Fibroblast of skin of right quadriceps (primary cell): Measurements from ENCODE around the gene OR2J1.
"Not testable (repeated sequence)": the region's sequence is repeated elsewhere in the genome, so short reads cannot be mapped to it uniquely, and the experiment has no call there.

Source experiments
- DNase-seq: peaks from one replicate; pipeline ENCODE4 v3.0.0-alpha.2; 2013

The OR2J1 gene

DNA sequence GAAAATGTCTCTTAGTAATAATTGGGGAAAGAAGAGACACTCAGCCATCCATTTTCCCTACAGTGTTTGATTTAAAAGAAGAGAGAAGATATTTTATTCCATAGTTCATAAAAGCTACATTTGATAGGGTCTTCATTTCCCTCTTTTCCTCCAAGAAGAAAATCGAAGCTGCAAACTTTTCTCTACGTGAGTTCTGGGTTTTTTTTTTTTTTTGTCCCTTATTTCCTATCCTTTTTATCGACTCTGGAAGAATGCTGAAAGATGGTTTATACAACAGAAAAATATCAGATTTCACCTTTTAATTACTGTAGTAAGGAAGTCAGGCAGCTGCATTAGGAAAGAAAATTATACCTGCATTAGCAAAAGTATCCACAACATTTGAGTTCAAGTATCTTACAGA, at the start of gene OR2J1:
Gene OR2J1 (plus strand): TSS at position 301 of the 400 bp plus-strand sequence. CDS start 1,453 bp downstream, outside the sequence.
- DNase-seq = no peak

DNA sequence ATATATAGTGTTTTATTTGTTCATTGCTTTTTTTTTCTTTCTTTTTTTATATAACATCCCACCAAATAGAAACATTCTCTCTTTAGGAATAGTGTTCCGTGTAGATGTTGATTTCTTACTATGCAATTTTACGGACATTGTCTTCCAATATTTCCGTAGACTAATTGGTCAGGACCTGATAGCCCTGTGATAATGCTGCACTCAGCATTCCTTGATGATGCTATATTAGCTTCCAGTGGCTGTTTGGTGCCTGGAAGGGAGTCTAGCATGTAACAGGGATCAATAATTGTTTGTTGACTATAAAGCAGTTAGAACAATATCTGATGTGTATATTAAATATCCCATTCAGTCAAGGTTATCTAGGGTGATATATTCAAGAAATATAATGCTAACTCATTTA, 47.6 kb upstream of the OR2J1 start:
- no peak for DNase-seq

DNA sequence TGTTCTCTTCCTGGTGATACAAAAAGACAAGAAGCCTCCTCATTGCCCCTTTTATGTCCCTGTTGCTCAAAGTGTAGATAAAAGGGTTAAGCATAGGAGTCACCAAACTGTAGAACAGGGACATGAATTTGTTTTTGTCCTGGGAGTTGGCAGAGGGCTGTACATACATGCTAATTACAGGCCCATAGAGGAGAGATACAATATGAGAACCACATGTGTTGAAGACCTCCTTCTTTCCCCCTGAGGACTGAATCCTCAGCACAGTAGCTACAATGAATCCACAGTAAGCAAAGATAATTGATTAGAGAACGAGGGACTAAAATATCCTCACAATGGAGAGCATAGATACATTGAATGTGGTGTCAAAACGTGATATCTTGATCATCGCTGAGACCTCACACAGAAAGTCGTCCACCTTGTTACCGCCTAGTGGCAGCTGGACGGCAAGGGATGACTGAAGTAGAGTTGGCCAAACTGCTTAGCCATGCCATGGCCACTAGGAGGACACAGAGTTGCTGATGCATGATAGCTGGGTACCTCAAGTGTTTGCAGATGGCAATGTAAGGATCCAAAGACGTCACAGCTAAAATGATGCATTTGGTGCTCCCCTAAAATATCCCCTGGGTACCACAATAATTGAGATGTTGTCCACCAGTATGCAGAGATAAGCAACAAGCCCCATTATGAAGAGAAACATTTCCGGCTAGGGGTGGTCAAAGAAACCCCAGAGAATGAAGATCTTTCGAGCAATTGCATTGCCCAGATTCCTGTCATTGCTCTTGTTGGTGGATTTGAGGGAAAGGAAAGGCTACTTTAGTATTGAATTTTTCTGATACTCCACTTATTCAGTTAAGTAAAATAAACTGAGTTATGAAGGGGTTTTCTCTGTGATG, 27.2 kb upstream of the OR2J1 start:
- no peak for DNase-seq

DNA sequence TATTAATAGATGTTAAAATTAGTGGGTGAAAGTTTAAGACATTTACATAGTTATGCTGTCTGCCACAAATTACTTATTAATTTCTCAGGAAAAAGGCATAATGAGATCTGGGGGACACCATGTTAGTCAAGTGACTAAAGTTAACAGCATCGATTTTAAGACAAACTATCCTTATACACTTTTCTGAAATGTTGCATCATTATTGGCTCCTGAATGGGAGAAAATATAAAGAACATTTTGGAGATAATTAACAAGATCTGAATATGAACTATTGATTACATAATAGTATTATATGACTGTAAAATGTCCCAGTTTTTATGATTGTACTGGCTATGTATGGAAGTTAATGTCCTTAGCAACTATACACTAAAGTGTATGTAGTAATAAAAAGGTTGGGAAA, 20.1 kb upstream of the OR2J1 start:
- DNase-seq = no peak

DNA sequence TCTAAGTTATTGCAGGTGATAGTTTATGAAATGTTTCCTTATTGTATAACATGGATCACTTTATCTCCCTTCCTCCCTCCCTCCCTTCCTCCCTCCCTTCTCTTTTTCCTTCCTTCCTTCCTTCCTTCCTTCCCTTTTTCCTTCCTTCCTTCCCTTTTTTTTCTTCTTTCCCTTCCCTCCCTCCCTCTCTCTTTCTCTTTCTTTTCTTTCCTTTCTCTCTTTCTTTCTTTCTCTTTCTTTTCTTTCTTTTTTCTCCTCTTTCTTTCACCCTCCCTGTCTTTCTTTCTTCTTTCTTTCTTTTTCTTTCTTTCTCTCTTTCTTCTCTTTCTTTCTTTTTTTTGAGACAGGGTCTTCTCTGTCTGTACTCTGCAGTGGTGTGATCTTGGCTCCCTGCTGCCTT, 18.0 kb upstream of the OR2J1 start:
- no peak for DNase-seq

DNA sequence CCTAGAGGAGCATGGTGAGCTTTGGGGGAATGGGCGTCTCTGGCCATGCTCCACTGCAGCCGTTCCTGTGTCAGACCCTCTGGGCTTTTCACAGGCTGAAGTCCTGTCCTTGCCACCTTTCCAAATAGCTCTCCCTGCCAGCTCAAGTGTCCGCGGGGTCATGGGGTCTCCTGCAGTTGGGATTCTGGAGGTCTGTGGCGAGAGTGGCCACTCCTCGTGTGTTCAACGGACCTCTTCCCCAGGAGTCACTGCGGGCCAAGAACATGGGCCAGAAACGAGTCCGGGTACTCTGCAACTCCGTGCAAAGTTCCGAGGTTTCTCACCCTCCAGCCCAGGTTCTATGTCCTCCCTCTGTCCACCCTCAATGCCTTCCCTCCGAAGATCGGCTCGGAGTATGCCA, 16.8 kb upstream of the OR2J1 start:
- no peak for DNase-seq

DNA sequence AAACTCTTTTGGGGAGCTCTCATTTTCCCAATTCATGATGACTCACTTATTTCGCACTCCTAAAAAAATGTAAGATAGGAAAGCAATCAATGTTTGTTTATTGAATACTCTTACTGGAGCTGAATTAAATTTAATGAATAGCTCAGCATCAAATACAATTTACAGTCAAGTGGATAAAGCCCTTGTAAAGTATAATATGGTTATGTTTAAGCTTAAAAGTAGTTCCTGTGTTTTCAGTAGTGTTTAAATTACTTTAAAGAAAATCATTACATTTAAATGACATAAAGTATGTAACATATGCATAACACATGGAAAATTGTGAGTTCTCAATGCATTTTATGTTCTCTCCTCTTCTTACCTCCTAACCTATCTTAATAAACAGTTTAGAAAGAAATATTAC, 12.1 kb upstream of the OR2J1 start, which contains the start of gene OR2B3:
Gene OR2B3 (minus strand): TSS at position 101 of the 400 bp plus-strand sequence. CDS start 65 bp downstream, at position 36.
- no peak for DNase-seq

DNA sequence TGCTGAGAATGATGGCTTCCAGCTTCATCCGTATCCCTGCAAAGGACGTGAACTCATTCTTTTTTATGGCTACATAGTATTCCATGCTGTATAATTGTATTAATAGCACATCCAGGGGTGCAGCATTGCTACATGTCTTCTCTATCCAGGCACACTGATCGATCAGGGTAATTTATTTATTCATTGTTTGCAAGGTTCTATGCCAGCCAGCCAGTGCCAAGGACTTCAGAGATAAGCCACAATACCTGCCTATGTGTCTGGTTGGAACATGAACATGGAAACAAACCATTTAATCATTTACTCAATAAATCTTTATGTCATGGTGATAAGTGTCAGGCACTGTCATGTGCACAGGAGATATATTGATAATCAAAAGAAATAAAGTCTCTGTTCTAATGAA, 6.3 kb upstream of the OR2J1 start:
- no peak for DNase-seq

DNA sequence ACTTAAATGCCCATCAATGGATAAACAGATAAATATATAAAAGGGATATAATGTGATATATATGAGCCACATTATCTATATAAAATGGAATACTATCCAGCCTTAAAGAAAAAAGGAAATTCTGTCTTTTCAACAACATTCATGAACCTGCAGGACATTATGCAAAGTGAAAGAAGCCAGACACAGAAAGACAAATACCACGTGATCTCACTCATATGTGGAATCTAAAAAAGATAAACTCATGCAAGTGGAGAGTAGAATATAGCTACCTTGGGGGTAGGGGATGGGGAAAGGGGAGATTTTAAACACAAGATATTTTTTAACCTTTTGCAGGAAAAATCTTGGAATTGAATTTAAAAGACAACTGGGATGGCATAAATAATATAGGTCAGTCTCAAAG, 1.5 kb upstream of the OR2J1 start:
- DNase-seq = no peak

DNA sequence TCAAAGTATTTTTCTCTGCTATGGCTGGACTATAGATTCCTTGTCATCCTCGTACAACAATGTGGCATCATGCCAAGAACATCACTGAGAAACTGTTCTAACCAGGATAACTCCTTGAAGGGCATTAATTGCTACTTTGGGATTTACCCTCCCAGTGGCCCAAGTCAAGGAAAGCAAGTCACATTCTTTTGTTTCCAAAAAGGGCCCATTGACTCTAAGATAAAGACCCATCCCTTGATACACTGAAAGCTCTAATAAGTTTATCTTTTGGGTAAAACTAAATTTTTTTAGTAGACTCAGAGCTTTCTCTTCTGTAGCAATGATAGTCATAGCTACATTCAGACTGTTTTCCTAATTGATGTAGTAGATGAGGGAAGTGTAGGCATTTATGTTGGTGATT, 8.5 kb downstream of the OR2J1 start, which contains the start of gene OR2J3:
Gene OR2J3 (plus strand): TSS at position 301 of the 400 bp plus-strand sequence. CDS start 3,833 bp downstream, outside the sequence.
- DNase-seq = no peak

DNA sequence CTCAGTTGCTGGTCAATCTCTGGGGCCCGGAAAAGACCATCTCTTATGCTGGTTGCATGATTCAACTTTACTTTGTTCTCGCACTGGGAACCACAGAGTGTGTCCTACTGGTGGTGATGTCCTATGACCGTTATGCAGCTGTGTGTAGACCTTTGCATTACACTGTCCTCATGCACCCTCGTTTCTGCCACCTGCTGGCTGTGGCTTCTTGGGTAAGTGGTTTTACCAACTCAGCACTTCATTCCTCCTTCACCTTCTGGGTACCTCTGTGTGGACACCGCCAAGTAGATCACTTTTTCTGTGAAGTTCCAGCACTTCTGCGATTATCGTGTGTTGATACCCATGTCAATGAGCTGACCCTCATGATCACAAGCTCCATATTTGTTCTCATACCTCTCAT, 12.8 kb downstream of the OR2J1 start:
- no peak for DNase-seq

DNA sequence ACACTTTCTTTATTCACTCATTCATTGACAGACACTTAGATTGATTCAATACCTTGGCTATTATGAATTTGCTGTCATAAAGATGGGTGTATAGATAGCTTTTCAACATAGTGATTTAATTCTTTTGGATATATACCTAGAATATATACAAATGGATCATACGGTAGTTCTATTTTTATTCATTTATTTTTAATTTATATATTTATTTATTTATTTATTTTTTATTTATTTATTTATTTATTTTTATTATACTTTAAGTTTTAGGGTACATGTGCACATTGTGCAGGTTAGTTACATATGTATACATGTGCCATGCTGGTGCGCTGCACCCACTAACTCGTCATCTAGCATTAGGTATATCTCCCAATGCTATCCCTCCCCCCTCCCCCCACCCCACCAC, 15.7 kb downstream of the OR2J1 start:
- DNase-seq = not testable (repeated sequence)

DNA sequence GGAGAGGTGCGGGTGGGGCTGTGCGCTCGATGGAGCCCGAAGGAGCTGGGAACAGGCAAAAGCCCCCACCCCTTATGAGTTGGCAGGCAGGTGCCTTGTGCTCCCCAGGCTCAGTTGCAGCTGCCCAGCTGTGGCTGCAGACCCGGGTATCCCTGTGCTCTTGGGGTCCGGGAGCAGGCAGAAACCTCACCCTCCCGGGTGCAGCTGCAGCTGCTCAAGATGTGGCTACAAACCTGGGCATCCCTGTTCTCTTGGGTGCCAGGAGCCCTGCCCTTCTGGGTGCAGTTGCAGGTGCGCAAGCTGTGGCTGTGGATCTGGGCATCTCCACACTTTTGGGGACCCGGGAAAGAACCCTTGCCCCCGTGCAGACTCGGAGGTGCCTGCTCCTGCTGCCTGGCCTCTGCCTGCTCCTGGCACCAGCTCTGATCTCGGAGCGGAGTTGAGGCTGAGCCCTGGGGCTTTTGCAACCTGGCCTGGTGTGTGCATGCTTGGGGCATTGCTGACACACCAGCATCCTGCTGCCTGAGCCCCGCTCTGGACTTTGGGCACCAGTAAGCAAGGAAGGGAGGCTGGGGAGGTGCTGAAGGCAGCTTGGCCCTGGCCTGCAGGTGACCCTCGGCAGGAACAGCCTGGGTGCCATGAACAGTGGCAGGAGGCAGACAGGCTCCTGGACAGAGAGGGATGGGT, 30.2 kb downstream of the OR2J1 start:
- DNase-seq = no peak

DNA sequence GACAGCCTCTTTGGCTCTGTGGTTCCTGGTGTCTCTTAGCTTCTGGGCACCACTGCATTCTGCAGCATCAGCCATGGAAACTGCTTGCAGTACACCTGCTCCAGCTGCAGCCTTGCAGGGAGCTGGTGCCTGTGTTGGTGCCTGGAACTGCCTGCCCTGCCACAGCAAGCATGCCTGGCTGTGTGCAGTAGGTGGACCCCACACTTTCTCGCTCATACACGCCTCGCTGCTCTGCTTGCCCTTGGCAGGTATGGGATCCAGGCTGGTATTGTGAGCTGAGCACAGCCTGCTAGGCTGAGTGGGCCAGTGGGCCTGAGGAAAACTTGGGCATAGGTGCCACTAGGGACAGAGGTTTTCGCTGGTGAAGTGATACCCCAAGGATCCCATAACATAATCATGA, 31.4 kb downstream of the OR2J1 start:
- no peak for DNase-seq

DNA sequence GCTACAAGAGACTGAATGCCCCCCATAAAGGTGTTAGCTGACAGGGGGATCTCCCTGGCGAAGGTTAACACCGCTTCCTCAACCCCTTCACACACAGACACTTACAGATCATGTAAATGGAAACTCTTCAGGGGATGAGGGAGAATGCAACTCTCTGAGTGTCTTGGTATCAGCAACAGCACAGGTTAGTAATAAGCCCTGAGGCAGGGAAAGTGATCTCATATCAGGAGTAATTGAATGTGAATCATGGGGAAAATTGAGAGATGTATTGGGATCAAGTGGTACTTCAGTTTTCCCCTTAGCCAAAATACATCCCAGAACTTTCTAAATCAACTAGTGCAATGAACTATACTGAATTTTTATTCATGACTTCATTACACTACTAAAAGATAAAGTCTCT, 32.4 kb downstream of the OR2J1 start:
- DNase-seq = no peak

DNA sequence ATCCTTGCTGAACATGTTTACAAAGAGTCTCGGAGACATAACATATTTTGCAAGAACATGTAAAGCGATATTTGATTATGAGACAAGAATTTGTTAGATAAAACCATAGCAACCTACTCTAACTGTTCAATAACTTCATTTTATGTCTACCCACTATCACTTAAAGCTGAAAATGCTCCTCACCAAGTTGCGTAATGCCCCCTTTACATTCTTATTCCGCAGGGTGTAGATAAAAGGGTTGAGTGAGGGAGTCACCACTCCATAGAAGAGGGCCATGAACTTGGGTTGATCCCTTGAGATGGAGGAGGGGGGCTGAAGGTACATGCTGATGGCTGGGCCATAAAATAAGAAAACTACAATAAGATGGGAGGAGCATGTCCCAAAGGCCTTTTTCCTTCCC, 38.4 kb downstream of the OR2J1 start:
- no peak for DNase-seq

DNA sequence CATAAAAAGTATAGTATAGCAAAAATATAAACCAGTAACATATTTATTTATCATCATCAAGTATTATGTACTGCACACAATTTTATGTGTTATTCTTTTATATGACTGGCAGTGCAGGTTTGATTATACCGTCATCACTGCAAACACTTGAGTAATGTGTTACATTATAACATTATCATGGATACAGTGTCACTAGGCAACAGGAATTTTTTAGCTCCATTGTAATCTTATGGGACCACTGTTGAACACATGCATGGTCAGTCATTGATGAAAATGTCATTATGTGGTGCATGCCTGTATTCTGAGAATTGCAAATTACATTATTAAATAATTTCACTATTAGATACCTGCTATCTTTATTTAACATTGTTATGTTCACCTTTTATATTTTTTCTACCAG, 42.3 kb downstream of the OR2J1 start:
- DNase-seq = no peak

DNA sequence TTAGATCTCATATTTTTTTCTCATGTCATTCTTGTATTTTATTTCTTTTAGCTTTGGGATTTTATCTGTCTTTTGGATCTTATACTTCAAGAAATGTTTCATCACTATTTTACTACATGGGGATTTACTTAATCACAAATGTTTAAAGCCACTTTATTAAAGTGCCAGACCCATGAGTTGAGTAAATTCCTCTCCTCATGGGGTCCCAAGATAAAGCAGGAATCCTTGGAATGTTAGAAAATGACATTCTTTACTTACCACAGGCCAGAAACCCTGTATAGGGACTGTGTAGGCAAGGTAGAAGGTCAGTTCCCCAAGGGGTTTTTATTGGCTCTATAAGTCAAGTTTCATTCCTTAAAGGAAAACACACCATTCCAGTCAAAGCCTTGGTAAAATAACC, 43.0 kb downstream of the OR2J1 start:
- DNase-seq = no peak

DNA sequence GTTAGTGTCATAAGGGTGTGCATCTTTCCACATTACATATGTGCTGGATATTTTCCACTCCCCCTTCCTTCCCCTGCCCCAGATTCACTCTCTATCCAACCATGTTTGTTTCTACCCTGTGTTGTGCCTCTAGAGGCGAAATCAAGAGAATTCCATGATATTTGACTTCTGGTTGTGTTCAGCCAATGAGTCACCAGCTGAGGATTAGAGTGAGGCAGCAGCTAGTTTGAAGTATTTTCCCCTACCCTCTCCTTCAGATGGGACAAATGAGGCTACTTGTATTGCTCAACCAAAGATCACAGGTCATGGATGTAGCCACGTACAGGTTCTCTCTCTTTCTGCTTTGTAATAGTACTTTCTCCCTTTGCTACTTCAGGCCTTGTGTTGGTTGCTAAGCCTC, 46.9 kb downstream of the OR2J1 start:
- DNase-seq = no peak

DNA sequence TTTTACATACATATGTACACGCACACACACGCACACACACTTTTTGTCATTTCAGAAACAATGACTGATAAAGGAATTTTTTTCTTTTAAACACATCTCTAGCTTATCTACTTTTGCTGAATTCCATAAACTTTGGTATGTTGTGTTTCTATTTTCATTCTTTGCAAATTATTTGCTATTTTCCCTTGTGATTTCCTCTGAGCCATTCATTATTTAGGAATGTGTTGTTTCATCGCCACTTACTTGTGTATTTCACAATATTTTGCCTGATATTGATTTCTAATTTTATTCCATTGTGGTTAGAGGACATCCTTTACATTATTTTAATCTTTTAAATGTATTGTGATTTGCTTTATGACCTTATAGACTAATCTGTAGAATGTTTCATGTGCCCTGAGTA, 47.8 kb downstream of the OR2J1 start:
- DNase-seq = no peak

DNA sequence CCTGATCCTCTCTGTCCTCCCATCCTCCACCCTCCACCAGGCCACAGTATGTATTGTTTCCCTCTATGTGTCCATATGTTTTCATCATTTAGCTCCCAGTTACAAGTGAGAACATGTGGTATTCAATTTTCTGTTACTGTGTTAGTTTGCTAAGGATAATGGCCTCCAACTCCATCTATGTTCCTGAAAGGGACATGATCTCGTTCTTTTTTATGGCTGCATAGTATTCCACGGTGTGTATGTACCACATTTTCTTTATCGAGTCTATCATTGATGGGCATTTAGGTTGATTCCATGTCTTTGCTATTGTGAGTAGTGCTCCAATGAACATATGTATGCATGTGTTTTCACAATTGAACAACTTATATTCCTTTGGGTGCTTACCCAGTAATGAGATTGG, 50.2 kb downstream of the OR2J1 start:
- not testable (repeated sequence) for DNase-seq
